ENCODE data around the gene GFOD1.

The GFOD1 gene

GRCh38 chr6:13487122-13488014 is at the start of gene GFOD1:
GFOD1 (minus strand) TSS chr6:13487600; CDS start chr6:13486890, 710 bp downstream.
- DNase-seq (ENCODE audit: low read depth in 2 of 2), result peak; percentile 75 to 82

- no peak for DNase-seq (ENCODE audit: low read depth in 2 of 2)
These were observed 49.6 kb upstream of the GFOD1 start for GRCh38 chr6:13536796-13537526.

GRCh38 chr6:13535306-13535705 is 47.9 kb upstream of the GFOD1 start:
- no peak for DNase-seq (ENCODE audit: low read depth in 2 of 2)

- DNase-seq (ENCODE audit: low read depth in 2 of 2), result no peak
These were observed 47.1 kb upstream of the GFOD1 start for GRCh38 chr6:13534536-13534935.

- no peak for DNase-seq (ENCODE audit: low read depth in 2 of 2)
These were observed 44.6 kb upstream of the GFOD1 start for GRCh38 chr6:13531956-13532355.

- DNase-seq (ENCODE audit: low read depth in 2 of 2), result no peak
These were observed 41.5 kb upstream of the GFOD1 start for GRCh38 chr6:13528777-13529343.

GRCh38 chr6:13528232-13528631 is 40.8 kb upstream of the GFOD1 start:
- no peak for DNase-seq (ENCODE audit: low read depth in 2 of 2)

- no peak for DNase-seq (ENCODE audit: low read depth in 2 of 2)
These were observed 40.3 kb upstream of the GFOD1 start for GRCh38 chr6:13527671-13528056.

- peak in 1 of 2 donors; percentile 8 for DNase-seq (ENCODE audit: low read depth in 2 of 2)
These were observed 39.6 kb upstream of the GFOD1 start for GRCh38 chr6:13526727-13527670.

- no peak for DNase-seq (ENCODE audit: low read depth in 2 of 2)
These were observed 38.9 kb upstream of the GFOD1 start for GRCh38 chr6:13526357-13526726.

- DNase-seq (ENCODE audit: low read depth in 2 of 2), result no peak
These were observed 37.6 kb upstream of the GFOD1 start for GRCh38 chr6:13524801-13525508.

- no peak for DNase-seq (ENCODE audit: low read depth in 2 of 2)
These were observed 36.6 kb upstream of the GFOD1 start for GRCh38 chr6:13523826-13524622.

- no peak for DNase-seq (ENCODE audit: low read depth in 2 of 2)
These were observed 35.3 kb upstream of the GFOD1 start for GRCh38 chr6:13522656-13523055.

- DNase-seq (ENCODE audit: low read depth in 2 of 2), result no peak
These were observed 32.4 kb upstream of the GFOD1 start for GRCh38 chr6:13519839-13520238.

- DNase-seq (ENCODE audit: low read depth in 2 of 2), result no peak
These were observed 29.7 kb upstream of the GFOD1 start for GRCh38 chr6:13517116-13517515.

GRCh38 chr6:13515912-13516311 is 28.5 kb upstream of the GFOD1 start:
- no peak for DNase-seq (ENCODE audit: low read depth in 2 of 2)

- no peak for DNase-seq (ENCODE audit: low read depth in 2 of 2)
These were observed 26.5 kb upstream of the GFOD1 start for GRCh38 chr6:13513626-13514502.

- no peak for DNase-seq (ENCODE audit: low read depth in 2 of 2)
These were observed 25.5 kb upstream of the GFOD1 start for GRCh38 chr6:13512900-13513299.

All from stimulated activated CD8-positive, alpha-beta memory T cell treated with anti-CD3 and anti-CD28 coated beads, Interleukin-15, amount 100 ng/mL, for 48 hours (primary cell).